ENCODE measurements around the gene PTGR3. TPM values are rescaled to one million over a fixed set of nuclear protein-coding genes. Genes with fewer than 3 reads are reported as not detected.

PTGR3 gene
- total RNA-seq, 3 donors from 2014 or later (not counting 1 experiment from before 2014, with no cell fraction given): 27.4 to 29.4 (median 28.5) TPM

- peaks cover 13% of the 10 kb centered on the region in 2 donors for H3K4me1 Mint-ChIP-seq
- WGBS (ENCODE audit: insufficient coverage): 92% methylated on average over 16 of the region's 16 CpGs
- TF ChIP-seq CTCF (IDR thresholded peaks at IDR 0.05): no peak
- peak overlapping the region; percentile 37 for H3K4me3 Mint-ChIP-seq
- intact Hi-C loops (cut with micrococcal nuclease): loop anchor here (10.0 kb wide), 1 partner anchor 205 kb away; no protein-coding TSS in a partner anchor
- no peaks in the 10 kb centered on the region for H3K36me3 ChIP-seq (ENCODE audit: control insufficient read depth, insufficient read depth, low read length)
- H3K4me3 ChIP-seq (ENCODE audit: low read length): no peak overlapping the region
- ATAC-seq: no peak
- no peaks in the 10 kb centered on the region for H3K36me3 Mint-ChIP-seq
- H3K4me1 ChIP-seq (ENCODE audit: control insufficient read depth, insufficient read depth, low read length): no peaks in the 10 kb centered on the region
- H3K27ac Mint-ChIP-seq: no peak overlapping the region
- no peak overlapping the region for H3K27ac ChIP-seq (ENCODE audit: low read length)
- peaks cover 12 to 20% of the 10 kb centered on the region in 2 donors for H3K27me3 Mint-ChIP-seq (ENCODE audit: low read depth in 2 of 2)
- H3K9me3 Mint-ChIP-seq: no peaks in the 10 kb centered on the region
- no peaks in the 10 kb centered on the region for H3K27me3 ChIP-seq (ENCODE audit: control insufficient read depth, insufficient read depth, low read length)
- no peaks in the 10 kb centered on the region for H3K9me3 ChIP-seq (ENCODE audit: control insufficient read depth, insufficient read depth, low read length)
- DNase-seq: no peak
These were observed 49.1 kb downstream of the PTGR3 start for GRCh38 chr18:75159646-75160356.

- no peak for TF ChIP-seq CTCF (IDR thresholded peaks at IDR 0.05)
These were observed 49.8 kb downstream of the PTGR3 start for GRCh38 chr18:75159238-75159518.

More at GRCh38 chr18:75159238-75159518, 49.8 kb downstream of the PTGR3 start:
- peak in 1 of 3 donors; percentile 6 for ATAC-seq
- Mint-ChIP-seq H3K9me3 (no peaks in the 10 kb centered on the region), H3K27ac (no peak overlapping the region), H3K4me3 (no peak overlapping the region), H3K27me3 (ENCODE audit: low read depth in 2 of 2) (peaks cover 12 to 20% of the 10 kb centered on the region in 2 donors), H3K4me1 (peaks cover 13% of the 10 kb centered on the region in 2 donors), H3K36me3 (no peaks in the 10 kb centered on the region)
- no peaks in the 10 kb centered on the region for H3K4me1 ChIP-seq (ENCODE audit: control insufficient read depth, insufficient read depth, low read length)
- H3K4me3 ChIP-seq (ENCODE audit: low read length): no peak overlapping the region
- no peaks in the 10 kb centered on the region for H3K9me3 ChIP-seq (ENCODE audit: control insufficient read depth, insufficient read depth, low read length)
- no peak for DNase-seq
- intact Hi-C loops (cut with micrococcal nuclease): no loop called here
- H3K27ac ChIP-seq (ENCODE audit: low read length): no peak overlapping the region
- 95% methylated on average over 9 of the region's 9 CpGs for WGBS (ENCODE audit: insufficient coverage)
- no peaks in the 10 kb centered on the region for H3K27me3 ChIP-seq (ENCODE audit: control insufficient read depth, insufficient read depth, low read length)
- H3K36me3 ChIP-seq (ENCODE audit: control insufficient read depth, insufficient read depth, low read length): no peaks in the 10 kb centered on the region

Other genes with a start within 250 kb of the PTGR3 start
- 10 to 100 TPM; 44.3 to 51.6 (median 44.8) TPM for gene TSHZ1, start 1.7 kb upstream of the PTGR3 start, total RNA-seq
- not detected for gene SMIM21, start 218.6 kb upstream of the PTGR3 start, total RNA-seq